Sciatic nerve (tissue), 1 donor: ENCODE data around the gene STARD4. TPM values are rescaled to one million over a fixed set of nuclear protein-coding genes. Genes with fewer than 3 reads are reported as not detected.

ENCODE experiments used
- total RNA-seq: library from RNA; stranded (reverse); fragmentation: NEBNext Ultra II Directional; extraction: Animal tissue kit (Norgen Biotek cat#: 25700); gene quantifications from one replicate; pipeline ENCODE4 v1.2.1, GENCODE V29; 2021
- donor health status: DM: no; HTN: no; CAD: no.

Gene STARD4
- total RNA-seq, 1 donor from 2014 or later = 33.7 TPM

Other genes starting within 250 kb of the STARD4 start
- 28.6 TPM for gene NREP, start 244.7 kb upstream of the STARD4 start, total RNA-seq